Osteocyte (in vitro differentiated cells): ENCODE data around the gene SGCB. TPM values are rescaled to one million over a fixed set of nuclear protein-coding genes. Genes with fewer than 3 reads are reported as not detected.

Experiments used
- DNase-seq: peaks from one replicate; pipeline ENCODE4 v3.0.0; 2021; ENCODE audit warnings: mixed read lengths; ENCODE audit not compliant: unreplicated experiment; ENCODE audit errors: extremely low spot score
- H3K27ac Mint-ChIP-seq: one replicate; pipeline ENCODE4 v1.8.0; 2021; ENCODE audit warnings: mild to moderate bottlenecking, mixed read lengths; ENCODE audit not compliant: unreplicated experiment
- H3K27me3 Mint-ChIP-seq: one replicate; pipeline ENCODE4 v1.8.0; 2021; ENCODE audit warnings: mixed read lengths; ENCODE audit not compliant: unreplicated experiment
- H3K36me3 Mint-ChIP-seq: one replicate; pipeline ENCODE4 v1.8.0; 2021; ENCODE audit warnings: mixed read lengths; ENCODE audit not compliant: unreplicated experiment
- H3K4me1 Mint-ChIP-seq: one replicate; pipeline ENCODE4 v1.8.0; 2021; ENCODE audit warnings: mixed read lengths; ENCODE audit not compliant: unreplicated experiment
- H3K4me3 Mint-ChIP-seq: one replicate; pipeline ENCODE4 v1.8.0; 2021; ENCODE audit warnings: mild to moderate bottlenecking, moderate library complexity, mixed read lengths; ENCODE audit not compliant: unreplicated experiment
- H3K9me3 Mint-ChIP-seq: one replicate; pipeline ENCODE4 v1.8.0; 2021; ENCODE audit warnings: mixed read lengths; ENCODE audit not compliant: unreplicated experiment
- CTCF ChIP-seq: fragments of 200-600 bp; sonication (generic); IDR thresholded peaks from 2 replicates; pipeline ENCODE4 v1.5.0; 2021; ENCODE audit warnings: antibody characterized with exemption, mild to moderate bottlenecking, moderate library complexity
- total RNA-seq: library from RNA; stranded (reverse); gene quantifications from 2 replicates; pipeline ENCODE4 v1.2.1, GENCODE V29; 2021

SGCB gene
- total RNA-seq, 1 donor from 2014 or later: 86.5 TPM

- Mint-ChIP-seq H3K4me3 (no peak overlapping the region), H3K9me3 (no peaks in the 10 kb centered on the region), H3K4me1 (peaks cover 23% of the 10 kb centered on the region), H3K27me3 (no peaks in the 10 kb centered on the region), H3K36me3 (peaks cover 42% of the 10 kb centered on the region), H3K27ac (no peak overlapping the region)
- no peak for DNase-seq
- TF ChIP-seq CTCF: no peak
These were observed 9.1 kb downstream of the SGCB start for GRCh38 chr4:52028970-52029369.

- peaks cover 25% of the 10 kb centered on the region for H3K36me3 Mint-ChIP-seq
- H3K9me3 Mint-ChIP-seq: no peaks in the 10 kb centered on the region
- peak within 1 kb of the TSS; percentile 64 for H3K27ac Mint-ChIP-seq
- TF ChIP-seq CTCF: no peak
- no peak for DNase-seq
- H3K4me1 Mint-ChIP-seq: peaks cover 11% of the 10 kb centered on the region
- H3K4me3 Mint-ChIP-seq: no peak within 1 kb of the TSS
- no peaks in the 10 kb centered on the region for H3K27me3 Mint-ChIP-seq
These were observed 18.0 kb downstream of the SGCB start, which contains the start of gene LRRC66 for GRCh38 chr4:52019936-52020657. TSS of gene LRRC66 (minus strand) at chr4:52020363. CDS start at chr4:52017613, 2,750 bp downstream.

GRCh38 chr4:52017814-52018213 lies 20.3 kb downstream of the SGCB start:
- Mint-ChIP-seq H3K9me3 (no peaks in the 10 kb centered on the region), H3K4me3 (no peak overlapping the region), H3K27ac (no peak overlapping the region)

GRCh38 chr4:52016981-52017380 lies 21.1 kb downstream of the SGCB start:
- Mint-ChIP-seq H3K9me3 (no peaks in the 10 kb centered on the region), H3K27ac (no peak overlapping the region), H3K4me3 (no peak overlapping the region), H3K36me3 (peaks cover 25% of the 10 kb centered on the region), H3K4me1 (peaks cover 11% of the 10 kb centered on the region), H3K27me3 (no peaks in the 10 kb centered on the region)
- TF ChIP-seq CTCF: no peak
- DNase-seq: no peak

More at GRCh38 chr4:52017814-52018213, 20.3 kb downstream of the SGCB start:
- Mint-ChIP-seq H3K4me1 (peaks cover 11% of the 10 kb centered on the region), H3K27me3 (no peaks in the 10 kb centered on the region), H3K36me3 (peaks cover 23% of the 10 kb centered on the region)
- no peak for DNase-seq
- no peak for TF ChIP-seq CTCF

GRCh38 chr4:52015366-52015765 lies 22.7 kb downstream of the SGCB start:
- Mint-ChIP-seq H3K4me3 (no peak overlapping the region), H3K27ac (no peak overlapping the region), H3K4me1 (peaks cover 6% of the 10 kb centered on the region), H3K27me3 (no peaks in the 10 kb centered on the region), H3K36me3 (peaks cover 33% of the 10 kb centered on the region), H3K9me3 (no peaks in the 10 kb centered on the region)
- TF ChIP-seq CTCF: peak; percentile 44
- DNase-seq: no peak
